HEK293 (cell line): Measurements from ENCODE around the gene RNF175.

Experiments used
- CTCF ChIA-PET: fragments of 350-600 bp; formaldehyde crosslinking; extraction: SDS; loops from one replicate; lab custom pipeline; 2021; ENCODE audit warnings: antibody characterized with exemption; lab: Yijun Ruan, JAX
- POLR2A ChIA-PET: fragments of 300-600 bp; formaldehyde crosslinking; extraction: SDS; loops from one replicate; lab custom pipeline; 2020; ENCODE audit warnings: antibody characterized with exemption, inconsistent platforms; lab: Yijun Ruan, JAX
- H3K27ac ChIP-seq: fragments of 200-500 bp; sonication (Bioruptor generic); 2 replicates; pipeline ENCODE4 v1.5.1; 2014; ENCODE audit warnings: low read depth, low read length, control low read depth, inconsistent platforms; ENCODE audit errors: extremely low read depth
- H3K36me3 ChIP-seq, 2 experiments: fragments of 200-500 bp in 1 of 2; sonication (Bioruptor generic) in 1 of 2; 1 replicate in 1 of 2; 2 replicates in 1 of 2; pipeline ENCODE4 v1.5.1; 2014 to 2017; ENCODE audit warnings: inconsistent platforms in 2 of 2, low read length in 2 of 2; ENCODE audit not compliant: control insufficient read depth in 2 of 2, insufficient read depth in 1 of 2
- H3K4me1 ChIP-seq: fragments of 200-500 bp; sonication (Bioruptor generic); 2 replicates; pipeline ENCODE4 v1.5.1; 2014; ENCODE audit warnings: mild to moderate bottlenecking, low read length, inconsistent platforms; ENCODE audit not compliant: control insufficient read depth, insufficient read depth
- H3K4me3 ChIP-seq: 2 replicates; pipeline ENCODE4 v1.5.1; 2011; ENCODE audit warnings: low read depth, mild to moderate bottlenecking, control low read depth, low read length, moderate library complexity
- H3K9me3 ChIP-seq: fragments of 200-500 bp; sonication (Bioruptor generic); 2 replicates; pipeline ENCODE4 v1.5.1; 2014; ENCODE audit warnings: low read depth, low read length, inconsistent platforms; ENCODE audit not compliant: control insufficient read depth, insufficient read depth
- REPIN1 ChIP-seq: fragments of 450-650 bp; formaldehyde crosslinking; IDR thresholded peaks from 2 replicates; pipeline ENCODE4 v1.5.1; 2017; ENCODE audit warnings: missing biosample characterization, missing genetic modification characterization, low read depth
- REST ChIP-seq: fragments of 450-650 bp; formaldehyde crosslinking; IDR thresholded peaks from 2 replicates; pipeline ENCODE4 v1.5.1; 2016; ENCODE audit warnings: missing biosample characterization, missing genetic modification characterization
- TSHZ1 ChIP-seq: fragments of 450-650 bp; formaldehyde crosslinking; IDR thresholded peaks from 2 replicates; pipeline ENCODE4 v1.5.1; 2016; ENCODE audit warnings: missing biosample characterization, missing genetic modification characterization, borderline replicate concordance
- ZBTB17 ChIP-seq: fragments of 450-650 bp; formaldehyde crosslinking; IDR thresholded peaks from 2 replicates; pipeline ENCODE4 v1.5.1; 2016; ENCODE audit warnings: missing biosample characterization, missing genetic modification characterization
- ZFHX2 ChIP-seq: fragments of 450-650 bp; formaldehyde crosslinking; conservative IDR thresholded peaks from 2 replicates; pipeline ENCODE4 v1.5.1; 2016; ENCODE audit warnings: missing biosample characterization, missing genetic modification characterization
- ZFP37 ChIP-seq: fragments of 450-650 bp; formaldehyde crosslinking; IDR thresholded peaks from 2 replicates; pipeline ENCODE4 v1.5.1; 2016; ENCODE audit warnings: missing biosample characterization, missing genetic modification characterization
- ZIC2 ChIP-seq: fragments of 450-650 bp; formaldehyde crosslinking; IDR thresholded peaks from 2 replicates; pipeline ENCODE4 v1.5.1; 2016; ENCODE audit warnings: missing biosample characterization, missing genetic modification characterization
- ZNF138 ChIP-seq: fragments of 450-650 bp; formaldehyde crosslinking; IDR thresholded peaks from 2 replicates; pipeline ENCODE4 v1.5.1; 2016; ENCODE audit warnings: missing biosample characterization, missing genetic modification characterization, borderline replicate concordance
- ZNF148 ChIP-seq: fragments of 450-650 bp; formaldehyde crosslinking; IDR thresholded peaks from 2 replicates; pipeline ENCODE4 v1.5.0; 2017; ENCODE audit warnings: missing biosample characterization, missing genetic modification characterization, borderline replicate concordance
- ZNF169 ChIP-seq: fragments of 450-650 bp; formaldehyde crosslinking; IDR thresholded peaks from 2 replicates; pipeline ENCODE4 v1.5.1; 2016; ENCODE audit warnings: missing biosample characterization, missing genetic modification characterization
- ZNF560 ChIP-seq: fragments of 450-650 bp; formaldehyde crosslinking; IDR thresholded peaks from 2 replicates; pipeline ENCODE4 v1.5.1; 2017; ENCODE audit warnings: missing biosample characterization, missing genetic modification characterization, borderline replicate concordance
- ZNF585B ChIP-seq: fragments of 450-650 bp; formaldehyde crosslinking; IDR thresholded peaks from 2 replicates; pipeline ENCODE4 v1.5.1; 2016; ENCODE audit warnings: missing biosample characterization, missing genetic modification characterization
- ZNF610 ChIP-seq: fragments of 450-650 bp; formaldehyde crosslinking; IDR thresholded peaks from 2 replicates; pipeline ENCODE4 v1.5.1; 2016; ENCODE audit warnings: missing biosample characterization, missing genetic modification characterization, borderline replicate concordance
- ZNF692 ChIP-seq: fragments of 450-650 bp; formaldehyde crosslinking; IDR thresholded peaks from 2 replicates; pipeline ENCODE4 v1.5.1; 2016; ENCODE audit warnings: missing biosample characterization, missing genetic modification characterization
- ZNF776 ChIP-seq: fragments of 450-650 bp; formaldehyde crosslinking; IDR thresholded peaks from 2 replicates; pipeline ENCODE4 v1.5.0; 2017; ENCODE audit warnings: missing biosample characterization, missing genetic modification characterization, borderline replicate concordance
- TF ChIP-seq, protein P1 (sequence below): fragments of 450-650 bp; formaldehyde crosslinking; IDR thresholded peaks from 2 replicates; pipeline ENCODE4 v1.5.1; 2016; ENCODE audit warnings: missing biosample characterization, missing genetic modification characterization

The RNF175 gene

GRCh38 chr4:153790962-153791551 is 31.2 kb upstream of the RNF175 start:
- POLR2A ChIA-PET = no interaction called here
- CTCF ChIA-PET = no interaction called here

GRCh38 chr4:153790500-153790865 is 30.7 kb upstream of the RNF175 start:
- CTCF ChIA-PET = interaction anchor here (0.6 kb wide), 1 partner anchor 69 kb away, joined by 4 read pairs; no protein-coding TSS in a partner anchor
- POLR2A ChIA-PET = no interaction called here
- H3K4me3 ChIP-seq = no peak overlapping the region

More at GRCh38 chr4:153790962-153791551, 31.2 kb upstream of the RNF175 start:
- no peak overlapping the region for H3K4me3 ChIP-seq
- H3K4me1 ChIP-seq = peaks cover 22% of the 10 kb centered on the region
- no peak overlapping the region for H3K27ac ChIP-seq
- no peaks in the 10 kb centered on the region for H3K36me3 ChIP-seq
- no peak for TF ChIP-seq ZBTB17
- TF ChIP-seq ZNF148 = no peak
- no peak for TF ChIP-seq ZNF610 (tag by site-specific recombination)
- no peak for TF ChIP-seq ZNF692 (tag by site-specific recombination)
- TF ChIP-seq ZNF138 (tag by site-specific recombination) = no peak
- TF ChIP-seq, all 188 proteins: peak for 0
- H3K9me3 ChIP-seq = no peaks in the 10 kb centered on the region

GRCh38 chr4:153789741-153790499 is 30.1 kb upstream of the RNF175 start:
- POLR2A ChIA-PET = no interaction called here
- peaks cover 18% of the 10 kb centered on the region for H3K4me1 ChIP-seq
- no peaks in the 10 kb centered on the region for H3K36me3 ChIP-seq
- H3K4me3 ChIP-seq = no peak overlapping the region
- no peaks in the 10 kb centered on the region for H3K9me3 ChIP-seq
- no peak overlapping the region for H3K27ac ChIP-seq
- CTCF ChIA-PET = interaction anchor here (0.6 kb wide), 1 partner anchor 69 kb away, joined by 4 read pairs; no protein-coding TSS in a partner anchor
- TF ChIP-seq ZNF169 (tag by site-specific recombination) (no peak), ZFHX2 (tag by site-specific recombination) (no peak), REST (tag by site-specific recombination) (no peak), REPIN1 (no peak), ZIC2 (tag by site-specific recombination) (no peak), ZFP37 (no peak), ZNF776 (no peak), TSHZ1 (tag by site-specific recombination) (no peak), ZNF560 (no peak)
- TF ChIP-seq, protein P1, sequence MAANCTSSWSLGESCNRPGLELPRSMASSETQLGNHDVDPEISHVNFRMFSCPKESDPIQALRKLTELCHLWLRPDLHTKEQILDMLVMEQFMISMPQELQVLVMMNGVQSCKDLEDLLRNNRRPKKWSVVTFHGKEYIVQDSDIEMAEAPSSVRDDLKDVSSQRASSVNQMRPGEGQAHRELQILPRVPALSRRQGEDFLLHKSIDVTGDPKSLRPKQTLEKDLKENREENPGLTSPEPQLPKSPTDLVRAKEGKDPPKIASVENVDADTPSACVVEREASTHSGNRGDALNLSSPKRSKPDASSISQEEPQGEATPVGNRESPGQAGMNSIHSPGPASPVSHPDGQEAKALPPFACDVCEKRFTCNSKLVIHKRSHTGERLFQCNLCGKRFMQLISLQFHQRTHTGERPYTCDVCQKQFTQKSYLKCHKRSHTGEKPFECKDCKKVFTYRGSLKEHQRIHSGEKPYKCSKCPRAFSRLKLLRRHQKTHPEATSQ (tag by site-specific recombination) = no peak

More at GRCh38 chr4:153790500-153790865, 30.7 kb upstream of the RNF175 start:
- TF ChIP-seq ZNF585B (no peak), ZFP37 (no peak)
- Histone ChIP-seq H3K36me3 (no peaks in the 10 kb centered on the region), H3K4me1 (peaks cover 22% of the 10 kb centered on the region), H3K27ac (no peak overlapping the region), H3K9me3 (no peaks in the 10 kb centered on the region)
